OCI-LY7 (cell line): ENCODE measurements around the gene ADCY1. TPM values are rescaled to one million over a fixed set of nuclear protein-coding genes. Genes with fewer than 3 reads are reported as not detected.

Source experiments
- BruUV-seq: library from RNA; stranded (reverse); fragments of 400-500 nt; replicated peaks from 2 replicates; lab custom pipeline; 2021; lab: Mats Ljungman, UMichigan
- CTCF ChIA-PET: fragments of 300-600 bp; sonication (Branson Sonifier 250); formaldehyde crosslinking; loops from one replicate; lab custom pipeline; 2022; ENCODE audit warnings: antibody characterized with exemption; ENCODE audit not compliant: unreplicated experiment; lab: Charles Lee
- POLR2A ChIA-PET: fragments of 300-600 bp; sonication (Branson Sonifier 250); formaldehyde crosslinking; loops from one replicate; lab custom pipeline; 2022; ENCODE audit warnings: antibody characterized with exemption; lab: Charles Lee
- DNase-seq: peaks from one replicate; pipeline ENCODE4 v3.0.0-alpha.2; 2015; ENCODE audit warnings: low spot score
- H2AFZ ChIP-seq: fragments of 200-600 bp; sonication (generic), shearing (Covaris generic); 2 replicates; pipeline ENCODE4 v1.6.1; 2014; ENCODE audit warnings: mild to moderate bottlenecking, antibody characterized with exemption, low read length, moderate library complexity
- H3K27ac ChIP-seq: fragments of 200-600 bp; sonication (generic); 2 replicates; pipeline ENCODE4 v1.5.1; 2014; ENCODE audit warnings: mixed run types, low read depth, mild to moderate bottlenecking, moderate library complexity, low read length, inconsistent platforms; ENCODE audit not compliant: poor library complexity, severe bottlenecking
- H3K36me3 ChIP-seq: fragments of 200-600 bp; sonication (generic); 2 replicates; pipeline ENCODE4 v1.6.1; 2014; ENCODE audit warnings: mild to moderate bottlenecking, antibody characterized with exemption, low read length, moderate library complexity, mixed read lengths; ENCODE audit not compliant: insufficient read depth
- H3K4me1 ChIP-seq: fragments of 200-600 bp; sonication (generic); 2 replicates; pipeline ENCODE4 v1.5.1; 2014; ENCODE audit warnings: mild to moderate bottlenecking, low read length; ENCODE audit not compliant: insufficient read depth, poor library complexity, severe bottlenecking
- H3K4me2 ChIP-seq: fragments of 200-600 bp; sonication (generic); 2 replicates; pipeline ENCODE4 v1.6.1; 2014; ENCODE audit warnings: mild to moderate bottlenecking, low read length
- H3K4me3 ChIP-seq: fragments of 200-600 bp; sonication (generic); 2 replicates; pipeline ENCODE4 v1.5.1; 2014; ENCODE audit warnings: mild to moderate bottlenecking, low read depth, low read length; ENCODE audit not compliant: poor library complexity, severe bottlenecking
- H3K79me2 ChIP-seq: fragments of 200-600 bp; sonication (generic); 2 replicates; pipeline ENCODE4 v1.6.1; 2016; ENCODE audit warnings: low read depth, mild to moderate bottlenecking, low read length, moderate library complexity, mixed read lengths; ENCODE audit not compliant: insufficient read depth
- H3K9me2 ChIP-seq: fragments of 200-600 bp; sonication (generic); 2 replicates; pipeline ENCODE4 v1.6.1; 2016; ENCODE audit warnings: mild to moderate bottlenecking, low read length, mixed read lengths; ENCODE audit not compliant: insufficient read depth
- H3K9me3 ChIP-seq: fragments of 200-600 bp; sonication (generic); 2 replicates; pipeline ENCODE4 v1.6.1; 2014; ENCODE audit warnings: mild to moderate bottlenecking, mixed run types, low read length, mixed read lengths
- H4K20me1 ChIP-seq: fragments of 200-600 bp; sonication (generic); 2 replicates; pipeline ENCODE4 v1.6.1; 2014; ENCODE audit warnings: mild to moderate bottlenecking, antibody characterized with exemption, low read length, moderate library complexity, mixed read lengths; ENCODE audit not compliant: insufficient read depth
- CTCF ChIP-seq: fragments of 200-600 bp; sonication (generic); conservative IDR thresholded peaks from 2 replicates; pipeline ENCODE4 v1.5.1; 2014; ENCODE audit warnings: mild to moderate bottlenecking, antibody characterized with exemption, low read length, moderate library complexity, mixed read lengths
- EZH2phosphoT487 ChIP-seq: fragments of 200-600 bp; sonication (generic); IDR thresholded peaks from 2 replicates; pipeline ENCODE4 v1.6.1; 2018; ENCODE audit warnings: low read depth, borderline replicate concordance, mild to moderate bottlenecking, mixed run types, antibody characterized with exemption, low read length, moderate library complexity, mixed read lengths
- intact Hi-C: fragments of 100-400 bp; cut with micrococcal nuclease; formaldehyde crosslinking; loops from one replicate; pipeline ENCODE4 v1.10.0; 2022; ENCODE audit not compliant: unreplicated experiment
- total RNA-seq, 2 experiments: library from RNA; depleted of rRNA in 1 of 2; stranded (reverse); fragments of >200 nt in 1 of 2; shearing (Covaris generic) in 1 of 2; gene quantifications; 2 replicates each; pipeline ENCODE4 v1.2.3, GENCODE V29; 2014 to 2022

Gene ADCY1
- total RNA-seq, 2 experiments from 2014 or later: 0.13 TPM; not detected in 1

- intact Hi-C loops: no loop called here
- H3K36me3 ChIP-seq: no peaks in the 10 kb centered on the region
- no peak overlapping the region for H3K4me2 ChIP-seq
- ChIA-PET CTCF (no interaction called here), POLR2A (no interaction called here)
- no peaks in the 10 kb centered on the region for H3K4me1 ChIP-seq
- H3K79me2 ChIP-seq: no peaks in the 10 kb centered on the region
- no peak for TF ChIP-seq EZH2phosphoT487
- TF ChIP-seq CTCF: no peak
- no peak overlapping the region for H2AFZ ChIP-seq
- no peak for DNase-seq
- H3K27ac ChIP-seq: no peak overlapping the region
- no peaks in the 10 kb centered on the region for H3K9me3 ChIP-seq
- no TSS peak for BruUV-seq
- H3K9me2 ChIP-seq: no peaks in the 10 kb centered on the region
- no peaks in the 10 kb centered on the region for H4K20me1 ChIP-seq
- H3K4me3 ChIP-seq: no peak overlapping the region
Observed at GRCh38 chr7:45680776-45681175, 106.6 kb downstream of the ADCY1 start.

- BruUV-seq: no TSS peak
- TF ChIP-seq CTCF: no peak
- TF ChIP-seq EZH2phosphoT487: no peak
- Histone ChIP-seq H3K4me1 (no peaks in the 10 kb centered on the region), H3K27ac (no peak overlapping the region), H3K36me3 (no peaks in the 10 kb centered on the region), H3K79me2 (no peaks in the 10 kb centered on the region), H3K9me2 (no peaks in the 10 kb centered on the region), H3K4me3 (no peak overlapping the region), H2AFZ (no peak overlapping the region), H3K4me2 (no peak overlapping the region), H3K9me3 (no peaks in the 10 kb centered on the region), H4K20me1 (no peaks in the 10 kb centered on the region)
- no peak for DNase-seq
- POLR2A ChIA-PET: no interaction called here
- CTCF ChIA-PET: no interaction called here
- intact Hi-C loops: no loop called here
Observed at GRCh38 chr7:45681596-45682357, 107.6 kb downstream of the ADCY1 start.

- intact Hi-C loops: no loop called here
- no TSS peak for BruUV-seq
- no peak overlapping the region for H3K4me3 ChIP-seq
Observed at GRCh38 chr7:45682358-45682735, 108.2 kb downstream of the ADCY1 start.

More at GRCh38 chr7:45682358-45682735, 108.2 kb downstream of the ADCY1 start:
- Histone ChIP-seq H3K27ac (no peak overlapping the region), H3K4me1 (no peaks in the 10 kb centered on the region), H4K20me1 (no peaks in the 10 kb centered on the region), H3K9me2 (no peaks in the 10 kb centered on the region), H3K36me3 (no peaks in the 10 kb centered on the region), H3K9me3 (no peaks in the 10 kb centered on the region), H3K4me2 (no peak overlapping the region), H2AFZ (no peak overlapping the region), H3K79me2 (no peaks in the 10 kb centered on the region)
- DNase-seq: no peak
- TF ChIP-seq EZH2phosphoT487 (no peak), CTCF (no peak)
- ChIA-PET CTCF (no interaction called here), POLR2A (no interaction called here)
